K562 (cell line): ENCODE results near the gene TXNRD1. TPM values are rescaled to one million over a fixed set of nuclear protein-coding genes. Genes with fewer than 3 reads are reported as not detected.

Experiments used
- ATAC-seq: fragments of 200-7000 bp; cut with Tn5 transposase; 3 replicates; pipeline ENCODE4 v1.9.1; 2020; ENCODE audit warnings: moderate library complexity
- BruUV-seq: library from RNA; stranded (reverse); fragments of 400-500 nt; replicated peaks from 2 replicates; lab custom pipeline; 2021; lab: Mats Ljungman, UMichigan
- CTCF ChIA-PET: fragments of 300-600 bp; formaldehyde crosslinking; extraction: SDS; loops from one replicate; lab custom pipeline; 2021; ENCODE audit warnings: low intra/inter-chr PET ratio; lab: Yijun Ruan, JAX
- POLR2A ChIA-PET: fragments of 300-600, 350-650 bp; sonication (Branson Sonifier 250); formaldehyde crosslinking; extraction: SDS; loops from one replicate; lab custom pipeline; 2021; ENCODE audit warnings: antibody characterized with exemption, inconsistent platforms; lab: Yijun Ruan, JAX
- DNase-seq, 4 experiments: peaks; one replicate each; pipeline versions ENCODE4 v3.0.0 to v3.0.0-alpha.2; 2011 to 2018; ENCODE audit warnings: low spot score in 3 of 4, mixed read lengths in 3 of 4; ENCODE audit errors: extremely low read depth in 1 of 4
- FAIRE-seq: peaks from 2 replicates; lab custom pipeline; 2011; peaks lifted over from hg19 to GRCh38; lab: Jason Lieb, UNC
- H2AFZ ChIP-seq: 2 replicates; pipeline ENCODE4 v1.6.0; 2011; ENCODE audit warnings: low read depth, low read length, control low read depth, inconsistent platforms
- H3K27ac ChIP-seq: fragments of 200-600 bp; 3 replicates; pipeline ENCODE4 v1.8.0; 2011; ENCODE audit warnings: low read depth, mild to moderate bottlenecking, control low read depth, inconsistent platforms, low read length, moderate library complexity, mixed read lengths; ENCODE audit errors: extremely low read depth
- H3K27me3 ChIP-seq, 2 experiments: fragments of 300-600 bp in 1 of 2; 2 replicates in 1 of 2; 3 replicates in 1 of 2; pipeline versions ENCODE4 v1.6.0 to v1.8.0; 2011; ENCODE audit warnings: inconsistent platforms in 2 of 2, low read length in 2 of 2, mild to moderate bottlenecking in 1 of 2, mixed read lengths in 1 of 2, moderate library complexity in 1 of 2; ENCODE audit not compliant: control insufficient read depth in 2 of 2, insufficient read depth in 2 of 2
- H3K36me3 ChIP-seq: fragments of 300-600 bp; 3 replicates; pipeline ENCODE4 v1.8.0; 2011; ENCODE audit warnings: mild to moderate bottlenecking, low read length, inconsistent platforms; ENCODE audit not compliant: control insufficient read depth, insufficient read depth
- H3K4me1 ChIP-seq, 2 experiments: fragments of 200-600 bp in 1 of 2; replicated peaks in 1 of 2; 2 replicates in 1 of 2; 3 replicates in 1 of 2; pipeline versions ENCODE4 v1.5.1 to v1.8.0; 2011; ENCODE audit warnings: inconsistent platforms in 2 of 2, low read length in 2 of 2, mild to moderate bottlenecking in 1 of 2, mixed read lengths in 1 of 2, moderate library complexity in 1 of 2; ENCODE audit not compliant: control insufficient read depth in 2 of 2, insufficient read depth in 2 of 2
- H3K4me2 ChIP-seq: 2 replicates; pipeline ENCODE4 v1.6.1; 2011; ENCODE audit warnings: low read length, control low read depth, inconsistent platforms, mixed read lengths; ENCODE audit not compliant: insufficient read depth
- H3K4me3 ChIP-seq: fragments of 200-600 bp; sonication (generic), shearing (Covaris generic); 2 replicates; pipeline ENCODE4 v1.5.1; 2016; ENCODE audit warnings: control low read depth, inconsistent platforms
- H3K79me2 ChIP-seq: fragments of 200-600 bp; 3 replicates; pipeline ENCODE4 v1.8.0; 2011; ENCODE audit warnings: low read length, inconsistent platforms; ENCODE audit not compliant: control insufficient read depth, insufficient read depth
- H3K9ac ChIP-seq, 2 experiments: 2 replicates each; pipeline versions ENCODE4 v1.6.0 to v1.6.1; 2011; ENCODE audit warnings: low read depth in 2 of 2, low read length in 2 of 2, control low read depth in 1 of 2, inconsistent platforms in 1 of 2, mild to moderate bottlenecking in 1 of 2, mixed read lengths in 1 of 2; ENCODE audit not compliant: insufficient read depth in 1 of 2
- H3K9me1 ChIP-seq: one replicate; pipeline ENCODE4 v1.6.0; 2011; ENCODE audit warnings: inconsistent platforms, mild to moderate bottlenecking, low read length, moderate library complexity; ENCODE audit not compliant: control insufficient read depth, insufficient read depth
- H3K9me3 ChIP-seq: replicated peaks from 2 replicates; pipeline ENCODE4 v1.5.1; 2011; ENCODE audit warnings: low read depth, low read length, inconsistent platforms; ENCODE audit not compliant: control insufficient read depth, insufficient read depth
- H4K20me1 ChIP-seq: replicated peaks from 2 replicates; pipeline ENCODE4 v1.6.1; 2011; ENCODE audit warnings: low read length, inconsistent platforms, mixed read lengths; ENCODE audit not compliant: control insufficient read depth, insufficient read depth
- CBX8 ChIP-seq: fragments of 200-600 bp; sonication (generic); IDR thresholded peaks from 2 replicates; pipeline ENCODE4 v1.6.1; 2012; ENCODE audit warnings: borderline replicate concordance, mixed run types, low read depth, mild to moderate bottlenecking, moderate library complexity, mixed read lengths, low read length, control low read depth, inconsistent platforms; ENCODE audit not compliant: poor library complexity, severe bottlenecking; ENCODE audit errors: extremely low read depth
- CHD1 ChIP-seq: fragments of 200-600 bp; sonication (generic); IDR thresholded peaks from one replicate; pipeline ENCODE4 v1.6.1; 2012; ENCODE audit warnings: mild to moderate bottlenecking, moderate library complexity, low read length, inconsistent platforms
- EZH2 ChIP-seq: IDR thresholded peaks from 2 replicates; pipeline ENCODE4 v1.6.1; 2012; ENCODE audit warnings: low read depth, mild to moderate bottlenecking, inconsistent platforms, low read length, borderline replicate concordance
- HMG20B ChIP-seq: fragments of 250-450 bp; sonication (Bioruptor Pico); IDR thresholded peaks from 2 replicates; pipeline ENCODE4 v1.5.0; 2021; ENCODE audit warnings: mild to moderate bottlenecking
- MAFK ChIP-seq: IDR thresholded peaks from 2 replicates; pipeline ENCODE4 v1.6.1; 2011; ENCODE audit warnings: low read length, improper control_type of control experiment
- MXI1 ChIP-seq: IDR thresholded peaks from 2 replicates; pipeline ENCODE4 v1.6.1; 2011; ENCODE audit warnings: low read depth, mild to moderate bottlenecking, improper control_type of control experiment, low read length
- SMC3 ChIP-seq: conservative IDR thresholded peaks from 2 replicates; pipeline ENCODE4 v1.6.1; 2011; ENCODE audit warnings: low read depth, low read length, improper control_type of control experiment; ENCODE audit not compliant: insufficient read depth
- SPI1 ChIP-seq: IDR thresholded peaks from 2 replicates; pipeline ENCODE4 v1.6.1; 2011; ENCODE audit warnings: low read depth, low read length, control low read depth, borderline replicate concordance
- STAG1 ChIP-seq: sonication (generic); formaldehyde crosslinking; IDR thresholded peaks from 2 replicates; pipeline ENCODE4 v1.5.0; 2020; ENCODE audit warnings: missing genetic modification reagents, borderline replicate concordance
- ZNF217 ChIP-seq: sonication (generic); formaldehyde crosslinking; IDR thresholded peaks from 2 replicates; pipeline ENCODE4 v1.8.0; 2022; ENCODE audit warnings: mild to moderate bottlenecking, missing genetic modification reagents
- WGBS: fragments of 100-300 bp; shearing (Covaris generic); methylation state at CpG from one replicate; pipeline ENCODE4 v1.1.6; 2016; ENCODE audit warnings: low coverage, mixed read lengths; ENCODE audit not compliant: insufficient coverage; ENCODE audit errors: missing lambda C conversion rate; 5-methylcytosine and 5-hydroxymethylcytosine counted together
- in situ Hi-C: fragments of 300-500 bp; cut with MboI; formaldehyde crosslinking; loops from 4 replicates; pipeline ENCODE4 v1.15.0; 2018; ENCODE audit warnings: inconsistent platforms, mixed read lengths
- intact Hi-C: fragments of 100-400 bp; cut with micrococcal nuclease; formaldehyde crosslinking; loops from 2 replicates; pipeline ENCODE4 v1.14.2; 2022
- polyA plus RNA-seq, 8 experiments: library from polyadenylated mRNA; depleted of rRNA in 4 of 8; stranded (reverse) in 5 of 8; unstranded in 3 of 8; fragments of >200 nt; fragmentation: Nextera tagmentation in 2 of 8; fragmentation: Illumina TruSeq in 1 of 8; extraction: Ambion mirVana in 2 of 8; extraction: Trizol in 1 of 8; gene quantifications; 2 replicates each; pipeline versions ENCODE4 v1.2.1 to v1.2.3, GENCODE V29; 2011 to 2014; ENCODE audit warnings: inconsistent platforms in 1 of 8, missing spikeins in 1 of 8
- total RNA-seq, 7 experiments: library from RNA; depleted of rRNA in 6 of 7; stranded (reverse); fragments of >200 nt in 6 of 7; fragmentation: Illumina TruSeq in 2 of 7; extraction: Trizol in 2 of 7; gene quantifications; 2 replicates each; pipeline versions ENCODE4 v1.2.1 to v1.2.3, GENCODE V29; 2011 to 2021; ENCODE audit warnings: low replicate concordance in 1 of 7
- TF ChIP-seq, protein P1 (sequence below): fragments of 450-650 bp; conservative IDR thresholded peaks from 2 replicates; pipeline ENCODE4 v1.6.1; 2016; ENCODE audit warnings: missing genetic modification characterization, low read depth, mild to moderate bottlenecking, missing compliant biosample characterization, moderate library complexity
- TF ChIP-seq, protein P2 (sequence below): sonication (generic); formaldehyde crosslinking; IDR thresholded peaks from 2 replicates; pipeline ENCODE4 v1.8.1; 2023; ENCODE audit warnings: mild to moderate bottlenecking, missing genetic modification reagents
- TF ChIP-seq, protein P3 (sequence below): sonication (generic); formaldehyde crosslinking; IDR thresholded peaks from 2 replicates; pipeline ENCODE4 v1.8.0; 2023; ENCODE audit warnings: mild to moderate bottlenecking, missing genetic modification reagents
- TF ChIP-seq, protein P4 (sequence below): sonication (generic); formaldehyde crosslinking; IDR thresholded peaks from 2 replicates; pipeline ENCODE4 v1.5.0; 2020; ENCODE audit warnings: missing genetic modification reagents

Gene TXNRD1
- total and polyA plus RNA-seq, 9 of the 15 experiments (the other 6 are each of a cell fraction or from before 2014, with no cell fraction given), result 107 to 189 (median 146) TPM

DNA sequence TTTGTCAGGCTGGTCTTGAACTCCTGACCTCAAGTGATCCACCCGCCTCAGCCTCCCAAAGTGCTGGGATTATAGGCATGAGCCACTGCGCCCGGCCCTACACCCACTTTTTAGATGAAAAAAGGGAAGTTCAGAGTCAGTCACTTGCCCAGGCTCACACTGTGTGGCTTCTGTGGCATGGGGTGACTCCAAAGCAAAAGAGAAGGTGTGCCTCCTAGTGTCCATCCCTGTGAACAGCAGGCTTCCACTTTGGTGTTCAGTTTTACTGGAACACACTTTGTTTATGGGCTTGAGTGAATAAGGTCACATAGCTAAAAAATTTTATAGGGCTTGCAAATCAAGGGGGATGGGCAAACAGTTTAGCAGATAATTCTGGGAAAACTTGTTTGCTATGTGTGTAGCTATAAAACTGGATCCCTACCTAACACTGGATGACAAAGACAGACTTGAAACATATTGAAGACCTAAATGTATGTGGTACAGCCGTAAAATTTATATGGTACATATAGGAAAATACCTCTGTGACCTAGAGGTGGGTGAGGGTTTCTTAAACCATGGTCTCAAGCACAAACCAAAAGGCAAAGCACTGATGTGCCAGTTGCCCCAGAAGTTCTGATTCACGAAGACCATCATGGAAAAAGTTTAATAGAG is 142.9 kb downstream of the TXNRD1 start:
- 0 out of 3 replicates have a peak, but pooled peaks cover 3% of the 10 kb centered on the region for H3K36me3 ChIP-seq
- H3K4me3 ChIP-seq, result no peak overlapping the region
- H4K20me1 ChIP-seq, result no peaks in the 10 kb centered on the region
- intact Hi-C loops, result loop anchor here (1.0 to 10.0 kb wide), 4 partner anchors 143 to 476 kb away; partner anchors contain the start of genes GLT8D2 and TXNRD1
- H3K27me3 ChIP-seq, result no peaks in the 10 kb centered on the region; a peak in 1 of 5 replicates
- no peaks in the 10 kb centered on the region for H3K79me2 ChIP-seq
- no peaks in the 10 kb centered on the region; a peak in 1 of 5 replicates for H3K4me1 ChIP-seq
- no peak overlapping the region for H3K27ac ChIP-seq
- 20% methylated on average over 5 of the region's 5 CpGs for WGBS
- H3K9me3 ChIP-seq, result no peaks in the 10 kb centered on the region
- no TSS peak for BruUV-seq
- no peaks in the 10 kb centered on the region for H3K9me1 ChIP-seq
- H2AFZ ChIP-seq, result no peak overlapping the region
- CTCF ChIA-PET, result interaction anchor here (0.6 to 1.9 kb wide), 6 partner anchors 143 to 467 kb away, joined by 3 to 17 read pairs (median 4); partner anchors contain the start of gene TXNRD1
- POLR2A ChIA-PET, result no interaction called here
- in situ Hi-C loops, result loop anchor here (10.0 to 25.0 kb wide), 2 partner anchors 464 to 1029 kb away; no protein-coding TSS in a partner anchor
- H3K9ac ChIP-seq, result no peak overlapping the region
- ATAC-seq (peak; percentile 86), DNase-seq (peak; percentile 66 to 78 (median 69)), FAIRE-seq (peak; percentile 96)
- H3K4me2 ChIP-seq, result no peak overlapping the region
- TF ChIP-seq HMG20B (no peak), ZNF217 (CRISPR knock-in tag) (no peak), CBX8 (no peak), EZH2 (no peak), MXI1 (no peak), STAG1 (CRISPR knock-in tag) (peak; percentile 71; the same call in 1 of the 2 replicates), MAFK (no peak), CHD1 (no peak), SPI1 (0 out of 2 replicates have a peak, but pooled peaks have one; percentile 28), SMC3 (peak; percentile 92)
- TF ChIP-seq, protein P1, sequence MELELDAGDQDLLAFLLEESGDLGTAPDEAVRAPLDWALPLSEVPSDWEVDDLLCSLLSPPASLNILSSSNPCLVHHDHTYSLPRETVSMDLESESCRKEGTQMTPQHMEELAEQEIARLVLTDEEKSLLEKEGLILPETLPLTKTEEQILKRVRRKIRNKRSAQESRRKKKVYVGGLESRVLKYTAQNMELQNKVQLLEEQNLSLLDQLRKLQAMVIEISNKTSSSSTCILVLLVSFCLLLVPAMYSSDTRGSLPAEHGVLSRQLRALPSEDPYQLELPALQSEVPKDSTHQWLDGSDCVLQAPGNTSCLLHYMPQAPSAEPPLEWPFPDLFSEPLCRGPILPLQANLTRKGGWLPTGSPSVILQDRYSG (tag), result no peak
- TF ChIP-seq, protein P2, sequence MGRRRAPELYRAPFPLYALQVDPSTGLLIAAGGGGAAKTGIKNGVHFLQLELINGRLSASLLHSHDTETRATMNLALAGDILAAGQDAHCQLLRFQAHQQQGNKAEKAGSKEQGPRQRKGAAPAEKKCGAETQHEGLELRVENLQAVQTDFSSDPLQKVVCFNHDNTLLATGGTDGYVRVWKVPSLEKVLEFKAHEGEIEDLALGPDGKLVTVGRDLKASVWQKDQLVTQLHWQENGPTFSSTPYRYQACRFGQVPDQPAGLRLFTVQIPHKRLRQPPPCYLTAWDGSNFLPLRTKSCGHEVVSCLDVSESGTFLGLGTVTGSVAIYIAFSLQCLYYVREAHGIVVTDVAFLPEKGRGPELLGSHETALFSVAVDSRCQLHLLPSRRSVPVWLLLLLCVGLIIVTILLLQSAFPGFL (CRISPR knock-in tag), result no peak
- TF ChIP-seq, protein P3, sequence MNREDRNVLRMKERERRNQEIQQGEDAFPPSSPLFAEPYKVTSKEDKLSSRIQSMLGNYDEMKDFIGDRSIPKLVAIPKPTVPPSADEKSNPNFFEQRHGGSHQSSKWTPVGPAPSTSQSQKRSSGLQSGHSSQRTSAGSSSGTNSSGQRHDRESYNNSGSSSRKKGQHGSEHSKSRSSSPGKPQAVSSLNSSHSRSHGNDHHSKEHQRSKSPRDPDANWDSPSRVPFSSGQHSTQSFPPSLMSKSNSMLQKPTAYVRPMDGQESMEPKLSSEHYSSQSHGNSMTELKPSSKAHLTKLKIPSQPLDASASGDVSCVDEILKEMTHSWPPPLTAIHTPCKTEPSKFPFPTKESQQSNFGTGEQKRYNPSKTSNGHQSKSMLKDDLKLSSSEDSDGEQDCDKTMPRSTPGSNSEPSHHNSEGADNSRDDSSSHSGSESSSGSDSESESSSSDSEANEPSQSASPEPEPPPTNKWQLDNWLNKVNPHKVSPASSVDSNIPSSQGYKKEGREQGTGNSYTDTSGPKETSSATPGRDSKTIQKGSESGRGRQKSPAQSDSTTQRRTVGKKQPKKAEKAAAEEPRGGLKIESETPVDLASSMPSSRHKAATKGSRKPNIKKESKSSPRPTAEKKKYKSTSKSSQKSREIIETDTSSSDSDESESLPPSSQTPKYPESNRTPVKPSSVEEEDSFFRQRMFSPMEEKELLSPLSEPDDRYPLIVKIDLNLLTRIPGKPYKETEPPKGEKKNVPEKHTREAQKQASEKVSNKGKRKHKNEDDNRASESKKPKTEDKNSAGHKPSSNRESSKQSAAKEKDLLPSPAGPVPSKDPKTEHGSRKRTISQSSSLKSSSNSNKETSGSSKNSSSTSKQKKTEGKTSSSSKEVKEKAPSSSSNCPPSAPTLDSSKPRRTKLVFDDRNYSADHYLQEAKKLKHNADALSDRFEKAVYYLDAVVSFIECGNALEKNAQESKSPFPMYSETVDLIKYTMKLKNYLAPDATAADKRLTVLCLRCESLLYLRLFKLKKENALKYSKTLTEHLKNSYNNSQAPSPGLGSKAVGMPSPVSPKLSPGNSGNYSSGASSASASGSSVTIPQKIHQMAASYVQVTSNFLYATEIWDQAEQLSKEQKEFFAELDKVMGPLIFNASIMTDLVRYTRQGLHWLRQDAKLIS (CRISPR knock-in tag), result no peak
- TF ChIP-seq, protein P4, sequence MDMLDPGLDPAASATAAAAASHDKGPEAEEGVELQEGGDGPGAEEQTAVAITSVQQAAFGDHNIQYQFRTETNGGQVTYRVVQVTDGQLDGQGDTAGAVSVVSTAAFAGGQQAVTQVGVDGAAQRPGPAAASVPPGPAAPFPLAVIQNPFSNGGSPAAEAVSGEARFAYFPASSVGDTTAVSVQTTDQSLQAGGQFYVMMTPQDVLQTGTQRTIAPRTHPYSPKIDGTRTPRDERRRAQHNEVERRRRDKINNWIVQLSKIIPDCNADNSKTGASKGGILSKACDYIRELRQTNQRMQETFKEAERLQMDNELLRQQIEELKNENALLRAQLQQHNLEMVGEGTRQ (CRISPR knock-in tag), result no peak
